A673 (cell line): ENCODE measurements around the gene GRID2.

Experiments
- EZH2 ChIP-seq: fragments of 200-600 bp; sonication (generic); IDR thresholded peaks from 2 replicates; pipeline ENCODE4 v1.6.1; 2017; ENCODE audit warnings: borderline replicate concordance, low read depth, mild to moderate bottlenecking, mixed read lengths, antibody characterized with exemption, low read length; ENCODE audit not compliant: poor library complexity, severe bottlenecking
- TF ChIP-seq, protein P1 (sequence below): fragments of 300-800, 200-600 bp; sonication (generic); conservative IDR thresholded peaks from 2 replicates; pipeline ENCODE4 v1.5.1; 2017; ENCODE audit warnings: low read depth, mild to moderate bottlenecking, antibody characterized with exemption, low read length, moderate library complexity, mixed read lengths

DNA sequence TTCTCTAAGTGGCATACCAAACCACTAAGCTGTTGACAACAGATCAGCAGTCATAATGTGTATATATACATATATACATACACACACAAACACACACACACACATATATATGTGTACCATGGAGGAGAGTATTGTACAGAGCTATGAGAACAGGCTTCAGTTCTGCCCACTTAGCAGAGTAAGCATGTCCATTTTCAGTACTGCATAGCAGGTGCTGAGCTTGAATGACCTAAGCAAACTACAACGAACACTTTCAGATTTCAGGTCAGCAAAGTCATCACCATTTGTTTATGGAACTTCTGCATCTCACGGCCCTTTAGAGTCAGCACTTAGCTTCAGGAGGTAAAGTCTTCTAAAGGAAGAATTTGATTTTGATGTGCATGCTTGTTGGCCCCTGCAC is 789.0 kb downstream of the GRID2 start:
- TF ChIP-seq, protein P1, sequence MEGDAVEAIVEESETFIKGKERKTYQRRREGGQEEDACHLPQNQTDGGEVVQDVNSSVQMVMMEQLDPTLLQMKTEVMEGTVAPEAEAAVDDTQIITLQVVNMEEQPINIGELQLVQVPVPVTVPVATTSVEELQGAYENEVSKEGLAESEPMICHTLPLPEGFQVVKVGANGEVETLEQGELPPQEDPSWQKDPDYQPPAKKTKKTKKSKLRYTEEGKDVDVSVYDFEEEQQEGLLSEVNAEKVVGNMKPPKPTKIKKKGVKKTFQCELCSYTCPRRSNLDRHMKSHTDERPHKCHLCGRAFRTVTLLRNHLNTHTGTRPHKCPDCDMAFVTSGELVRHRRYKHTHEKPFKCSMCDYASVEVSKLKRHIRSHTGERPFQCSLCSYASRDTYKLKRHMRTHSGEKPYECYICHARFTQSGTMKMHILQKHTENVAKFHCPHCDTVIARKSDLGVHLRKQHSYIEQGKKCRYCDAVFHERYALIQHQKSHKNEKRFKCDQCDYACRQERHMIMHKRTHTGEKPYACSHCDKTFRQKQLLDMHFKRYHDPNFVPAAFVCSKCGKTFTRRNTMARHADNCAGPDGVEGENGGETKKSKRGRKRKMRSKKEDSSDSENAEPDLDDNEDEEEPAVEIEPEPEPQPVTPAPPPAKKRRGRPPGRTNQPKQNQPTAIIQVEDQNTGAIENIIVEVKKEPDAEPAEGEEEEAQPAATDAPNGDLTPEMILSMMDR, result no peak
- no peak for TF ChIP-seq EZH2
